ENCODE results near the gene PPP2R5B. TPM values are rescaled to one million over a fixed set of nuclear protein-coding genes. Genes with fewer than 3 reads are reported as not detected.
"Not testable (repeated sequence)": the region's sequence is repeated elsewhere in the genome, so short reads cannot be mapped to it uniquely, and the experiment has no call there.

Gene PPP2R5B
- total RNA-seq, 1 experiment from 2014 or later, result 8.7 TPM

DNA sequence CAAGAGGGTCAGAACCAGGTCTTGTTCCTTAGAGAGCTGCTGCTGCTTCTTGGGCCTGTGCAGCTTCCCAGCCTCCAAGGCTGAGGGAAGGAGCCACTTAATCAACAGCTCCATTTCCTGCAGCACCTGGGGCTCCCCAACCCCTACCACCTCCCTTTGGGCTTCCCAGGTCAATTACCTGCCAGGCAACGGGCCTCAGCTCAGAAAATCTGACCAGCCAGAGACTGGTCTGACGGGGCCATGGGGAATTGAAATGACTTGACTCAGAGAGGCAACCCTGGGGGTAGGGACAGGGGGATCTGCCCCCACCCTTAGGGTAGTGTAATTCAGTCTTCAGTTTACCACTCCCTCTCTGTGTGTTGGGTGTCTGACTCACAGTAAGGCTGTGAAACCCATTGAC lies 52.2 kb downstream of the PPP2R5B start:
- DNase-seq (ENCODE audit: low spot score), result no peak
- no peaks in the 10 kb centered on the region for H3K9me3 Mint-ChIP-seq
- TF ChIP-seq FOXP1 (CRISPR knock-in tag; IDR thresholded peaks at IDR 0.05; ENCODE audit: borderline replicate concordance) (no peak), FOXJ3 (CRISPR knock-in tag; IDR thresholded peaks at IDR 0.05; ENCODE audit: borderline replicate concordance) (no peak), AFF4 (CRISPR knock-in tag; IDR thresholded peaks at IDR 0.05; ENCODE audit: borderline replicate concordance) (no peak), ZNF671 (CRISPR knock-in tag; IDR thresholded peaks at IDR 0.05) (no peak), HMGXB4 (CRISPR knock-in tag; IDR thresholded peaks at IDR 0.05) (no peak), KAT7 (CRISPR knock-in tag; IDR thresholded peaks at IDR 0.05; ENCODE audit: borderline replicate concordance) (no peak), ETV6 (CRISPR knock-in tag; IDR thresholded peaks at IDR 0.05) (no peak), RORB (CRISPR knock-in tag; IDR thresholded peaks at IDR 0.05) (no peak), ZNF512 (CRISPR knock-in tag; IDR thresholded peaks at IDR 0.05; ENCODE audit: borderline replicate concordance) (no peak), NR2C2 (CRISPR knock-in tag; IDR thresholded peaks at IDR 0.05) (no peak)

DNA sequence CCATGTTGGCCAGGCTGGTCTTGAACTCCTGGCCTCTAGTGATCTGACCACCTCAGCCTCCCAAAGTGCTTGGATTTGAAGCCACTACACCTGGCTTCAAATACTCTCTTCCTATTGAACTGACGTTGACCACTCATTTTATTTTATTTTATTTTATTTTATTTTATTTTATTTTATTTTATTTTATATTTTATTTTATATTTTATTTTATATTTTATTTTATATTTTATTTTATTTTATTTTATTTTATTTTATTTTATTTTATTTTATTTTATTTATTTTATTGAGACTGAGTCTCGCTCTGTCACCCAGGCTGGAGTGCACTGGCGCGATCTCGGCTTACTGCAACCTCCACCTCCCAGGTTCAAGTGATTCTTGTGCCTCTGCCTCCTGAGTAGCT lies 58.9 kb downstream of the PPP2R5B start:
- H3K27me3 Mint-ChIP-seq (ENCODE audit: low read depth); H3K4me3 Mint-ChIP-seq; POLR2A ChIA-PET; H3K27ac Mint-ChIP-seq; H3K4me1 Mint-ChIP-seq; H3K9me3 Mint-ChIP-seq; ATAC-seq; H3K36me3 Mint-ChIP-seq; DNase-seq (ENCODE audit: low spot score): not testable (repeated sequence)
- TF ChIP-seq HMGA2 (CRISPR knock-in tag; IDR thresholded peaks at IDR 0.05), result peak; percentile 100
- CTCF ChIA-PET, result interaction anchor here (1.3 kb wide), 1 partner anchor 31 kb away, joined by 3 read pairs; no protein-coding TSS in a partner anchor

More for the DNA sequence above, 52.2 kb downstream of the PPP2R5B start:
- ChIA-PET POLR2A (no interaction called here), CTCF (interaction anchor here (1.6 kb wide), 1 partner anchor 20 kb away, joined by 5 read pairs; the partner anchor contains the start of gene BATF2)
- no peaks in the 10 kb centered on the region for H3K36me3 Mint-ChIP-seq
- H3K27me3 Mint-ChIP-seq (ENCODE audit: low read depth), result peaks cover 32% of the 10 kb centered on the region
- ATAC-seq, result no peak
- H3K4me1 Mint-ChIP-seq, result no peaks in the 10 kb centered on the region
- no peak overlapping the region for H3K27ac Mint-ChIP-seq
- H3K4me3 Mint-ChIP-seq, result no peak overlapping the region

Small RNAs within 50 kb of the gene (microRNA-seq; reads per million reads assigned to microRNA genes)
- gene MIR6749 (ENCODE audit: borderline number of aligned reads) (not detected), gene MIR6750 (ENCODE audit: borderline number of aligned reads) (not detected)

Other genes starting within 250 kb of the PPP2R5B start
- 8.0 to 10.4 TPM (median 8.6 TPM) in 3 replicates for gene NRXN2, start 201.5 kb upstream of the PPP2R5B start, total RNA-seq (2021)
- 31.9 to 41.5 TPM (median 40.3 TPM) in 3 replicates for gene RASGRP2, start 180.5 kb upstream of the PPP2R5B start, total RNA-seq (2021)
- gene PYGM, start 164.7 kb upstream of the PPP2R5B start, total RNA-seq (2021), result 6.6 to 8.7 TPM (median 8.2 TPM) in 3 replicates
- gene SF1, start 146.1 kb upstream of the PPP2R5B start, total RNA-seq (2021), result 285 to 314 TPM (median 300 TPM) in 3 replicates
- gene MAP4K2, start 121.5 kb upstream of the PPP2R5B start, total RNA-seq (2021), result 24.5 to 31.6 TPM (median 28.3 TPM) in 3 replicates
- gene MEN1, start 114.1 kb upstream of the PPP2R5B start, total RNA-seq (2021), result 47.1 to 53.3 TPM (median 51.2 TPM) in 3 replicates
- 14.9 to 21.6 TPM (median 17.3 TPM) in 3 replicates for gene CDC42BPG, start 80.0 kb upstream of the PPP2R5B start, total RNA-seq (2021)
- gene EHD1, start 46.1 kb upstream of the PPP2R5B start, total RNA-seq (2021), result 29.9 to 38.1 TPM (median 35.2 TPM) in 3 replicates
- 25.2 to 31.4 TPM (median 27.6 TPM) in 3 replicates for gene ATG2A, start 7.5 kb upstream of the PPP2R5B start, total RNA-seq (2021)
- 1.0 to 1.6 TPM (median 1.6 TPM) in 3 replicates for gene GPHA2, start 11.2 kb downstream of the PPP2R5B start, total RNA-seq (2021)
- not detected in 3 replicates for gene MAJIN, start 47.4 kb downstream of the PPP2R5B start, total RNA-seq (2021)
- 1.3 to 3.2 TPM (median 2.2 TPM) in 3 replicates for gene BATF2, start 72.3 kb downstream of the PPP2R5B start, total RNA-seq (2021)
- gene ARL2, start 89.5 kb downstream of the PPP2R5B start, total RNA-seq (2021), result 171 to 248 TPM (median 235 TPM) in 3 replicates
- 16.7 to 19.6 TPM (median 17.6 TPM) in 3 replicates for gene SNX15, start 102.8 kb downstream of the PPP2R5B start, total RNA-seq (2021)
- 22.2 to 26.2 TPM (median 22.8 TPM) in 3 replicates for gene SAC3D1, start 116.5 kb downstream of the PPP2R5B start, total RNA-seq (2021)
- gene NAALADL1, start 133.9 kb downstream of the PPP2R5B start, total RNA-seq (2021), result 4.5 to 6.1 TPM (median 5.9 TPM) in 3 replicates
- gene CDCA5, start 159.4 kb downstream of the PPP2R5B start, total RNA-seq (2021), result 80.6 to 95.9 TPM (median 86.9 TPM) in 3 replicates
- gene ZFPL1, start 159.5 kb downstream of the PPP2R5B start, total RNA-seq (2021), result 32.2 to 33.8 TPM (median 32.8 TPM) in 3 replicates
- gene VPS51, start 171.5 kb downstream of the PPP2R5B start, total RNA-seq (2021), result 122 to 136 TPM (median 123 TPM) in 3 replicates
- gene TM7SF2, start 187.2 kb downstream of the PPP2R5B start, total RNA-seq (2021), result 63.8 to 74.9 TPM (median 71.5 TPM) in 3 replicates
- gene ZNHIT2, start 193.0 kb downstream of the PPP2R5B start, total RNA-seq (2021), result 15.9 to 18.3 TPM (median 16.7 TPM) in 3 replicates
- gene FAU, start 197.4 kb downstream of the PPP2R5B start, total RNA-seq (2021), result 951 to 991 TPM (median 985 TPM) in 3 replicates
- 51.3 to 55.9 TPM (median 53.3 TPM) in 3 replicates for gene MRPL49, start 197.6 kb downstream of the PPP2R5B start, total RNA-seq (2021)
- 27.6 to 34.8 TPM (median 31.8 TPM) in 3 replicates for gene SYVN1, start 209.8 kb downstream of the PPP2R5B start, total RNA-seq (2021)
- 0.27 to 0.35 TPM (median 0.32 TPM) in 3 replicates for gene SPDYC, start 245.5 kb downstream of the PPP2R5B start, total RNA-seq (2021)